ACHN (cell line): ENCODE data around the gene RSPH6A.

Source experiments
- DNase-seq: peaks from one replicate; pipeline ENCODE4 v3.0.0-alpha.2; 2015
- in situ Hi-C: cut with HindIII; loops from 2 replicates; pipeline ENCODE4 v1.10.0; 2017; ENCODE audit warnings: low sequenced_read_pairs, low pct_ligation_motif_present, low pct_unique_long_range_greater_than_20kb

RSPH6A gene

DNA sequence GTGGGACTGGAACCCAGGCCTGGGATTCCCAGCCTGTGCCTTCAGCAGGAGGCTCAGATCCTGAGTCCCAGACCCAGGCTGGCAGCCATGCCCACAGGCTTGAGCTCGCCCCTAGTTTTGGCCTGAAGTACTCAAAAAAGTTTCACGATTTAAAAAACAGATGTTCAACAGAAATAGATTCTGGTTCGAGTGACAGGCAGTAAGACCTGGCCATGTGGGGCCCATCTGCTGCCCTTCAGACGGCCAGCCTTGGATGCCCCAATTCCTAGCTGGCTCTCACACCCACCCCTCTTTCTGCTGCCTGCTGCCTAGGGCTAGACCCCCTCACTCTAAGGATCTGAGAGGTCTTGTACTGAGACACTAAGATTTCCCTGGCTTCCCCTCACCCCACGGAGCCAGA is 30.0 kb downstream of the RSPH6A start:
- DNase-seq: no peak
- in situ Hi-C loops: no loop called here

DNA sequence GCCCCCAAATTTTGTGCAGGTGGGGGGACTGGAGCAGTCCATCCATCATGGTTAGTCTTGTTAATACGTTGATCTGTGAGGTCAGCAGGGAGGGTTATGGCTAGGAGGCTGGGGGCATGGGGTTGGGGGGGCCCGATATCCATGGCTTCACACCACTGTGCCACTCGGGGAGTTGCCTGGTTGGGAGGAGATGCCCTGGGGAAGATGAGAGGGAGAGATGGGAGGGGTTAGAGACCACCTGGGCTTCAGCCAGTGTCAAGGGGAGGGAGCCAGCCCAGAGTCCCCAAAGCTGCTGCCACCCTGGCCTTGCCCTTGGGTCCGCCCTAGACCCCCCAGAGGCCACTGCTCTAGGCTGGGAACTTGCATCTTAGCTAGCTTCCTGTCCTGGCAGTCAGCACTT is 31.0 kb downstream of the RSPH6A start:
- DNase-seq: no peak
- in situ Hi-C loops: no loop called here

DNA sequence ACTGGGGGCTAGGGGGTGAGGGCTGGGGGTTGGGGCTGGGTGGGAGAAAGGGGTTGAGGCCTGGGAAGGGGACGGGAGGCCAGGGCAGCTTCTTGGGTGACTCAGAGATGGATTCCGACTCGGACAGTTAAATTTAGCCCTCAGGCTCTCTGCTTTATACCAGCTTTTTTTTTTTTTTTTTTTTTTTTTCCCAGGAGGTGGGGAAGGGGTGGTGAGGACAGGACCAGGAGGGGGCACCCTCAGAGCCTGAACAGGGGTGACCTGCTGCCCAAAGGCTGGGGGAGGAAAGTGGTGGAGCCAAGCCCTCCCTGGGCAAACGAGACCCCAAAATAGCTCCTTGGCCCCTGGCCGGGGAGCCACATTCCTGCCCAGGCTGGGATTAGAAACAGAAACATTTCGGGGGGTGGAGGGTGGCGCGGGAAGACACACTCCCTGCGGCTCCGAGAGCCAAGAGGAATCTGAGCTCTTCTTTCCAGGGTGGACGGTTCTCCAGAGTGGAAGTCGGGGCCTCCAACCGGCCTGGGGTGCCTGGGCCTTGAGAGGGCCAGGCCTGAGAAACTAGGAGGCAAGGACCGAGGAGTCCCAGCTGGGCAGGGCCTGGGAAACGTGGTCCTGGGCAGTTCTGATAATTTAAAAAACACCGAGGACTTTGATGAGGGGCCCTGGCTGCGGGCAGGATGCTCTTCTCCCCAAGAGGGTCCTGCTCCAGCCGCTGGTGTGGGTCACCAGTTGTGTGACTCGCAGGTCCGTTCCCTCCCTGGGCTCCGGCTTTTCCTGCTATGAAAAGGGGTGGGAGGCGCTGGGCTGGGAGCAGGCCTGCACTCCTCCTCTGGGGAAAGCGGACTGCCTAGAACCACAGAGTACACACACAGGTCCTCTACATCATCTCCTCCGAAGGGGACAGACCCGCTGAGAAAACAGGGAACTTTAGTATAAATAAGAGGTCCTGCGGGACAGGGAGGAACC is 32.0 kb downstream of the RSPH6A start:
- in situ Hi-C loops: no loop called here

DNA sequence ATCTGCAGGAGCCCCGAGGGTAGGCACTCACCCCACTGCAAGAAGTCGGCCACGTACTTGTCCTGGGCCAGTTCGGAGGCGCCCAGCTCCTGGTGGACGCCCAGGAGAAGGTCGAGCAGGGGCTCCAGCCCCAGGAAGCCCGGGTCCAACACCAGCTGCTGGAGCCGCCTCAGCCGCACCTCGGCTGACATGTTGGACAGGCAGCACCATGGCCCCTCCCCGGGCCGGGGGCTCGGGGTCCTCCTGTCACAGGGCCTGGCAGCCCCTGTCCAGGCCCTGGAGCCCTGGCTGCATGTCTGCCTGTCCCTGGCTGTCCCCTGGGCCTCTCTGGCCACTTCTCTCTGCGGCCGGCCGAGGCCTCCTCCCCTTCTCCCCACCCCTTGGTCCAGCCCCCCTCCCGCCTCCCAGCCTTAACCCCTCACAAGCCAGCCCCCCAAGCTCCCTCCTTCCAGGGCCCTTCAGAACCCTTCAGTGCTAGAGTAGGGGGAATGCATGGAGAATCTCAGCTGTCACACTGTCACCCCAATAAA is 32.9 kb downstream of the RSPH6A start, which contains the start of gene DMPK:
Gene DMPK (minus strand): TSS at position 329 of the 530 bp plus-strand sequence. CDS start 138 bp downstream, at position 191.
- in situ Hi-C loops: no loop called here
- no peak for DNase-seq

More for the DNA sequence above, 32.0 kb downstream of the RSPH6A start:
- DNase-seq: peak; percentile 53

DNA sequence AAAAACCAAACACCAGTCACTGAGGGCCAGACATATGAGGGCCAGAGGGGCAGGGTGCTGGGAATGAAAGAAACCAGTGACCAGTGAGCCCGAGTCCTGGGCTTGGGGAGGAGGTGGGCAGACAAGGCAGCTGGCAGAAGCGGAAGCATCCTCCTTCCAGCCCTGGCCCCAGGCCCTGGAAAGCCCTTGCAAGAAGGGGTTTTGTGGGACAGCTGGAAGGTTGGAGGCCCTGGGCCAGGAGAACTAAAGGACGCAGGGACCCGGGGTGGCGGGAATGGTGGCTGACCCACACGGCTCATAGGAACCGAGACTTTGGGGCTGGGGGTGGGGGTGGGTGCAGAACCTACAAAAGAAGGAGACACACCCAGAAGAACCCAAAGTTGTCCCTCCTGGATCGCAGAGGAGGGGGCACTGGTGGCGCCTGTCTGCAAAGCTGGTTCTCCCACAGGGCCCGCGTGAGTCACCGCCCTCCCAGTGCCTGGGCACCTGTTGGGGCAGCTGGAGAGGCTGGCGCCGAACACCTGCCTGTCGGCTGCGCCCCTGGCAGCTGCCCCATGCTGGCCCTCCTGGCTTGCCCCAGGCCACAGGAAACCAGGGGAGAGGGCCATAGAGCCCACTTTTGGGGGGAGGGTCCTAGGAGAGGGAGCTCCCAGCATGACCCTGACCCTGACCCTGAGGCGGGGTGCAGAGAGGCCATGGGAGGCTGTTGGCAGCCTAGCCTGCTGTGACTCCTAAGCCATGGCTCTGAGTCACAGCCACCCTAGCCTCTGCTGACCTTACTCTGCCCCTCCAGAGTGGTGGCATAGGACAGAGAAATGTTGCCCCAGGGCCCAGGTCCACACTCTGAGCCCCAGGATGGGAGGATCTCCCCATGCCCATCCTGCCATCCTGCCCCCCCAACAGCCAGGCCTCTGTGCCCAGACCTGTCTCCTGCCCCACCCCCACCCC is 33.6 kb downstream of the RSPH6A start:
- in situ Hi-C loops: no loop called here
- peak; percentile 32 for DNase-seq

DNA sequence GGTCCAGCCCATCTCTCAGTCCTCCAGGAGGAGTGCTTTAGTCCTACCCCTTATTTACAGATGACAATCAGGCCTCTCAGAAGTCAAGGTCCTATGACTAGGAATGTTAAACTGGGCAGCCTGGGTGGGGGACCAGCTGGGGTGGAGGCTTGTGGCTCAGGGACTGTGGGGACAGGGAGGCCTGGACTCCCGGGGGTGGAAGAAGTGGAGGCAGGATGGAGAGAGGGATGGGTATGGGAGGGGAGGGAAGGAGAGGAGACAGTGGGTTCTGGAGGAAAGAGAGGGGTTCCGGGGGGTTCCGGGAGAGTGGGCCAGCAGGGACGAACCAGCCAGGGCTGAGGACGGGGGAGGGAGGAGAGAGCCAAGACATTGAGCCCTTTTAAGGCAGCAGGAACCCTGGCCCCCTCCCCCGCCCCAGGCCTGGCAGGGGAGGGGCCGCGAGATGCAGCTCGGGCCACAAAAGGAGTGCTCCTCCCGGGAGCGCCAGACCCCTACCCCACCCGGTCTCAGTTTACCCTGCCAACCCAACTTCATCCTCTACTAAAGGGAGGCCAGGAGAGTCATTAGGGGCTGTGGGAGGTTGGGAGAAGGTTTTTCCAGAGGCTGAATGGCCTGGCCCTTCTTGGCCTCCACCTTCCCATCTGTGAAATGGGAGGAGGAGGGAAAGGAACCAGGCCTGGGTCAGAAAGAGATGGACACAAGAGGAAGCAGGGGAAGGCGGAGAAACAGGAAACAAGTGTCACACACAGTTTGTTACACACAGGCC is 34.5 kb downstream of the RSPH6A start:
- in situ Hi-C loops: no loop called here
- no peak for DNase-seq

DNA sequence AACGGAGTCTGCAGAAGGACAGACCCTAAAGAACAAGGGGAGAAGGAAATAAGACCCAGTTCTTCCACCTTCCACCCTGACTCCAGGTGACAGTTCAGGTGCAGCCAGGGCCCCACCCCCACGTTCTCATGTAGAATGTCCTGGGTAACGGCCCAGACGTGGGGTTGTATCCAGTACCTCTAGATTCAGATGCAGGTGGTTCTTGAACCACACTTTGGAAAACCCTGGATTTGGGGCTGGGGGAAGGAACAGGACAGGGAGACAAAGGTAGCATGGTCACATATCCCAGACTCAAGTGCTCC is 35.0 kb downstream of the RSPH6A start:
- in situ Hi-C loops: no loop called here
- DNase-seq: no peak

DNA sequence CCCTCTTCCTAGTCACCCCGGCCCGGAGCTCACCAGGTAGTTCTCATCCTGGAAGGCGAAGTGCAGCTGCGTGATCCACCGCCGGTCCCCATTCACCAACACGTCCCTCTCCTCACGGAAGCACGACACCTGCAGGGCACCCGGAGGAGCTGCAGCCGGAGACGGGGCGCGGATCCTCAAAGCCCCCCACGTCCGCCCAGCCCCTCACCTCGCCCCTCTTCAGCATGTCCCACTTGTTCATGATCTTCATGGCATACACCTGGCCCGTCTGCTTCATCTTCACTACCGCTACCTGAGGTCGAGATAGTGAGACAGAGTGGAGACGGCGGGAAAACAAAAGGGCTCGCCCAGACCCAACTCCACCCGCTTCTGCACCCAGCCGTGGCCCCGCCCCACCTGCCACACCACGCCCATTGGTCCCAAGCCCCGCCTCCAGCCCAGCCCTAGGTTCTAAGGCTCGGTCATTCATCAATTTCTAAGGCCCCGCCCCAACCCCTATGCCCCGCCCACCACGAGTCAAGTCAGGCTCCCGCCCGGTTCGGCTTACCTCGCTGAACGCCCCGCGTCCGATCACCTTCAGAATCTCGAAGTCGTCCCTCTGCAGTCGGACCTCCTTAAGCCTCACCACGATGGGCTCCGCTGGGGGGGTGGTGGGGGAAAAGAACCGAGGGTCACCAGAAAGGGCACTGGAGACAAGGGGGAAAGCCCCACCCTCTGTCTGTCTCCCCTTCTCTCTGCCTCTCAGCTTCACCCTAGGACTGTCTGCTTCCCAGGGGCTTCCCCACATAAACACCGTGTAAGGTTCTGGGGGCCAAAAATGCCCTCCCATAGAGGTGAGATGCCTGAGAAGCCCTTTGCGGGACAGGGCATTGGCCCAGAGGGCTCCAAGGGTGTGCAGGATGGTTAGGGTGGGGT is 35.6 kb downstream of the RSPH6A start:
- DNase-seq: peak; percentile 44

DNA sequence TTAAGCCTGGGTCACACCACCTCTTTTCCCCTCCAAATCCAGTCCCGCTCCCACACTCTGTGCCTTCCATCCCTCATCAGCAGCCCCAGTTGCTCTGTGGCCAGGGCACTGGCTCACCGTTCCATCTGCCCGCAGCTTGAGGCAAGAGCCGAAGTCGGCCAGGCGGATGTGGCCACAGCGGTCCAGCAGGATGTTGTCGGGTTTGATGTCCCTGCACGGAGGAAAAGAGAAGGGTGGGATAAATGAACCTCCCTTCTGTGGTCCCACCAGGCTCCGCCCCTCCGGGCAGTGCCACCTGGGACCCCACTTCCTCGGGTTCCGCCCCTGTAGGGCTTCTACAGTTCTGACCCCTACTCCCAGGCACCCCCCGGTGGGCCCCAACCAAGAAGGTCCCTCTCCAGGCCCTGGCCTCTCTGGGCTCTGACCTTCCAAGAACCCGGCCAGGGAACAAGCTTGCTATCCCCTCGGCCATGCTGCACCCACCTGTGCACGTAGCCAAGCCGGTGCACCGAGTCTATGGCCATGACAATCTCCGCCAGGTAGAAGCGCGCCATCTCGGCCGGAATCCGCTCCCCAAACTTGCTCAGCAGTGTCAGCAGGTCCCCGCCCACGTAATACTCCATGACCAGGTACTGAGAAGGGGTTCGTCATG is 37.0 kb downstream of the RSPH6A start:
- in situ Hi-C loops: no loop called here
- DNase-seq: no peak

More for the DNA sequence above, 35.6 kb downstream of the RSPH6A start:
- in situ Hi-C loops: no loop called here

DNA sequence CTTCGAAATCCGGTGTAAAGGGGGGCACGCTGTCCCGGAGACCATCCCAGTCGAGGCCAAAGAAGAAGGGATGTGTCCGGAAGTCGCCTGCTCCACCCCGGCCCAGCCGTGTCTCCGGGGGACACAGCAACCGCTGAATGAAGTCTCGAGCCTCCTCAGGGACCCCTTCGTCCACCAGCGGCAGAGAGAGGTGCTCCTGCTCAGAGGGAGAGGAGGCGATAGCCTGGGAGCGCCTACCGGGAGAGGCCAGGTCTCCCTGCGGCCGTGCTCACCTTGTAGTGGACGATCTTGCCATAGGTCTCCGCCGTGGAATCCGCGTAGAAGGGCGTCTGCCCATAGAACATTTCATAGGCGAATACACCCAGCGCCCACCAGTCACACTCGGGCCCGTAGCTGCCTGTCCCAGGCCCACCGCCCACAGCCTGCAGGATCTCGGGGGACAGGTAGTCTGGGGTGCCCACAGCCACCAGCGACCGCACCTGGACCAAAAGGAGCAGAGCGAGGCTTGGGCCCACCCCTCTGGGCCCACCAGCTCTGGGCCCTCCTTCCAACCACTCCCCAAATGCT is 37.6 kb downstream of the RSPH6A start:
- in situ Hi-C loops: no loop called here
- no peak for DNase-seq

DNA sequence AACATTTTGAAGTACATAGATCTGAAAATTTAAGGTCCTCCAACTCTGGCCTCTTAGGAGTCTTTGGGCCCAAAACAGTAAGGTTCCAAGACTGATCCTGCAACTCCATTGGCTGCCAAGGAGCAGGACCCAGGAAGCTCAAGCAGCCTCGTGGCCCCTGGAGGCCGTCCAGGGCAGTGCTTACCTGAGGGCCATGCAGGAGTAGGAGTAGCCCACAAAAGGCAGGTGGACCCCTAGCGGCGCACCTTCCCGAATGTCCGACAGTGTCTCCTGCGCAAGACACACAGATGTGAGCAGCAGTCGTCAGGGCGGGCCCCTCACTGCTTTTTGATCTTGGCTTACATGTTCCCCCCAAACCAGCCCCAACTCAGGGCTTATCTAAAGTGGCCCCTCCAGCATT is 40.3 kb downstream of the RSPH6A start:
- no peak for DNase-seq
- in situ Hi-C loops: no loop called here

DNA sequence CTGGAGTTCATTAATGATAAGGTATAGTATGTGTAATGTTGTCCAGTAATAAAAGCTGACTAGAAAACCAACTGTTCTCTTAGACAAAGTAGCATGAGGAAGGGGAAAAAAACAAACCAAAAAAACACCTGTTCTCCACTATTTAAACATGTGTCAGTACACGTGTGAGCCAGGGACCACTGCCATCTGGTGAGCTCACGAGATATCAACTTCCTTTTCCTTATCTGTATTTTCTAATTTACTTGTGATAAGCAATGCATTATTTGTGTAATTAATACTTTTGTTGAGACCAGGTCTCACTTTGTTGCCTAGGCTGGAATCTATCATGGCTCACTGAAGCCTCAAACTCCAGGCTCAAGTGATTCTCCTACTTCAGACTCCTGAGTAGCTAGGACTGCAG is 41.7 kb downstream of the RSPH6A start:
- in situ Hi-C loops: no loop called here
- DNase-seq: no peak

DNA sequence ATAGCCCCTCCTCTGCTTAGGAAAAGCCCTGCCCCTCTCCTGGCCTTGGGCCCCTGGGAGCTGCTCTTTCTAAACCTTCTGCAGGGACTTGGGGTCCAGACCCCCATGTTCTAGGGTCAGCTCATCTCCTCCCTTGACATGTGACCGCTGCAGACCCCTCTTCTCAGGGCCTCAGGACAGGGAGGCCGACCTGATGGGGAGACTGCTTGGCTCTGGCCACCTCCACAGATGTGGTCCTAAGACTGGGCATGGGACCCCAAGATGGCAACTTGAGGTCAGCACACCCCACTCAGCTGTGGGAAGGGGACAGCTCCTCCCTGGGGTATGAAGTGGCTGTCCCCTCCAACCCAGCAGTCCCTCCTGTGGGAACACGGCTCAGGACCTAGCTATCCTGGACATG is 42.2 kb downstream of the RSPH6A start:
- in situ Hi-C loops: no loop called here
- no peak for DNase-seq

DNA sequence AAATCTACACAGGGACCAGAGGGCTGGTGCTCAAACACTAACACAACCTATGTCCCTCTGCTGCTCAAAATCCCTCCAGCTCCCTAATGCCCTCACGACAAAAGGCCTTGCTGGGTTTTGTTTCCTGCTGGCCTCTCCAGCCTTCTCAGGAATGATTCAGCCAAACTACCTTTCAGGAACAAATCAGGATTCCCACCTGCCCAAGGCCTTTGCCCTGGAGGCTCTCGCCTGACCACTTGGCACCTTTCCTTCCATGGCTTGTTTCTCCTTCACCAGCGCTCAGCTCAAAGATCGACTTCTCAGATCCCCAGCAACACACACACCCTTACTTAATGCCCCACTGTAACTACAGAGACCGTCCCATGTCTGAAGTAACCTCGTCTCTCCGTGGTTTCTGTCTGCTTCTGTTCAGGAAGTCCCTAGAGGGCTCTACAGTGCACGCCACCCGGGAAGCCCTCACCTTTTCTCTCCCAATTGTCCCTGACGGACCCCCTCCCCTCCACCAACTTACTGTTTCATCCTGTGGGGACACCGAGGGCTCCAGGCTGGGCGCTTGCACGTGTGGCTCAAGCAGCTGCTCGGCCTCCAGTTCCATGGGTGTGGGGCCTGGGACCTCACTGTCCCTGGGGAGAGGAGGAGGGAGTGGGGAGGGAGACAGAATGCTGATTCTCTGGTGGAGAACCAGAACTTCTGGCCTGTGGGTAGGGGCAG is 42.8 kb downstream of the RSPH6A start:
- DNase-seq: no peak
- in situ Hi-C loops: no loop called here

DNA sequence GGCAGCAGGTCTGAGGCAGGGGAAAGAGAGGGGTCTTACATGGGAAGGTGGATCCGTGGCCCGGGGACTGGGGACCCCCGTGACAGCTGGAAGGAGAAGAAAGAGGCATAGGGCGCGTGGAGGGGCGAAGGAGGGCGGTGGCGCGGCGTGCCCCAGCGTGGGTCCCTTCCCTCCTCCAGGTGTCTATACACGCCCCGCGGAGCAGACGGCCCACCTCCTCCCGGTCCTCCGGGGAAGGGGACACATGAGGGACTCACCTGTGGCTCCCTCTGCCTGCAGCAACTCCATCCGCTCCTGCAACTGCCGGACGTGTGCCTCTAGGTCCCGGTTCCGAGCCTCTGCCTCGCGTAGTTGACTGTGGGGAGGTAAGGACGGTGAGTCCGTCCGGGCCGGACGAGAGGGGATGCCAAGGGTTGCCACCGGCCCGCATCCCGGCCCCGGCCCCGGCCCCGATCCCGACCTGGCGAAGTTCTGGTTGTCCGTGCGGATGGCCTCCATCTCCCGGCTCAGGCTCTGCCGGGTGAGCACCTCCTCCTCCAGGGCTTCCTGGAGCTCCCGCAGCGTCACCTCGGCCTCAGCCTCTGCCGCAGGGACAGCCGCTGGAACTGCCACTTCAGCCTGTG is 43.7 kb downstream of the RSPH6A start:
- in situ Hi-C loops: no loop called here
- no peak for DNase-seq
